Gastroesophageal sphincter (tissue), 4 donors: ENCODE data around the gene CCDC106. TPM values are rescaled to one million over a fixed set of nuclear protein-coding genes. Genes with fewer than 3 reads are reported as not detected.

Experiments used
- ATAC-seq: fragments of 150-250 bp; one replicate; pipeline ENCODE4 v1.9.1; 2016; ENCODE audit warnings: mild to moderate bottlenecking, moderate library complexity
- H3K27ac ChIP-seq, 4 donors: fragments of 200-600 bp; sonication (generic) in 3 of 4; 1 replicate in 3 of 4; 2 replicates in 1 of 4; pipeline ENCODE4 v1.5.1; 2016 to 2019
- H3K27me3 ChIP-seq: fragments of 200-600 bp; sonication (generic); one replicate; pipeline ENCODE4 v1.5.1; 2019
- H3K36me3 ChIP-seq, 2 donors: fragments of 200-600 bp; sonication (generic); one replicate each; pipeline ENCODE4 v1.5.1; 2019; ENCODE audit warnings: control low read depth in 1 of 2
- H3K4me1 ChIP-seq, 3 donors: fragments of 200-600 bp; sonication (generic); 1 replicate in 2 of 3; 2 replicates in 1 of 3; pipeline ENCODE4 v1.5.1; 2016 to 2019; ENCODE audit warnings: control low read depth in 2 of 3
- H3K4me3 ChIP-seq, 2 donors: fragments of 200-600 bp; sonication (generic); one replicate each; pipeline ENCODE4 v1.5.1; 2019; ENCODE audit warnings: mild to moderate bottlenecking in 1 of 2, moderate library complexity in 1 of 2
- H3K9me3 ChIP-seq, 3 donors: fragments of 200-600 bp; sonication (generic); one replicate each; pipeline ENCODE4 v1.5.1; 2017 to 2019; ENCODE audit warnings: control low read depth in 2 of 3
- CTCF ChIP-seq, 4 experiments: fragments of 200-600 bp in 2 of 4; fragments of 450-650 bp in 2 of 4; sonication (generic) in 1 of 4; IDR thresholded peaks; one replicate each; pipeline ENCODE4 v1.5.1; 2017 to 2019; ENCODE audit warnings: antibody characterized with exemption in 4 of 4, mild to moderate bottlenecking in 2 of 4, moderate library complexity in 2 of 4
- EP300 ChIP-seq: sonication (generic); formaldehyde crosslinking; IDR thresholded peaks from one replicate; pipeline ENCODE4 v1.6.1; 2017; ENCODE audit warnings: antibody characterized with exemption, mild to moderate bottlenecking
- POLR2A ChIP-seq, 2 donors: fragments of 450-650 bp; IDR thresholded peaks; one replicate each; pipeline ENCODE4 v1.6.1; 2017; ENCODE audit warnings: antibody characterized with exemption in 2 of 2, mild to moderate bottlenecking in 2 of 2, moderate library complexity in 1 of 2
- POLR2AphosphoS5 ChIP-seq: sonication (generic); formaldehyde crosslinking; IDR thresholded peaks from one replicate; pipeline ENCODE4 v1.6.1; 2017; ENCODE audit warnings: antibody characterized with exemption
- WGBS, 2 donors: methylation state at CpG; one replicate each; pipeline ENCODE4 v1.1.5; 2018; ENCODE audit warnings: low coverage in 1 of 2; 5-methylcytosine and 5-hydroxymethylcytosine counted together
- total RNA-seq, 4 donors: library from RNA; depleted of rRNA; stranded (reverse); fragments of >200 nt; gene quantifications; one replicate each; pipeline ENCODE4 v1.1.0, GENCODE V29; 2016

Gene CCDC106
- total RNA-seq, 4 donors from 2014 or later = 11.4 to 28.5 (median 15.5) TPM

- H3K27me3 ChIP-seq = no peaks in the 10 kb centered on the region
- peak overlapping the region in 3 of 4 donors; percentile 94 to 97 (median 96) for H3K27ac ChIP-seq
- H3K4me1 ChIP-seq = peaks cover 0 to 56% (median 21%) of the 10 kb centered on the region in 3 donors
- H3K4me3 ChIP-seq = peak overlapping the region in 1 of 2 donors; percentile 81
- ATAC-seq = no peak
- TF ChIP-seq EP300 = no peak
- H3K9me3 ChIP-seq = no peaks in the 10 kb centered on the region
- WGBS, 2 donors = 56 to 64% methylated on average over 7 to 8 of the region's 9 CpGs
- peaks cover 0 to 32% of the 10 kb centered on the region in 2 donors for H3K36me3 ChIP-seq
These were observed 41.2 kb upstream of the CCDC106 start for GRCh38 chr19:55606817-55607216.

- Histone ChIP-seq H3K4me1 (peaks cover 0 to 60% (median 21%) of the 10 kb centered on the region in 3 donors), H3K4me3 (no peak overlapping the region), H3K36me3 (peaks cover 0 to 35% of the 10 kb centered on the region in 2 donors), H3K9me3 (no peaks in the 10 kb centered on the region), H3K27ac (no peak overlapping the region), H3K27me3 (no peaks in the 10 kb centered on the region)
- ATAC-seq = no peak
- TF ChIP-seq EP300 (no peak), POLR2A (IDR thresholded peaks at IDR 0.05) (no peak), POLR2AphosphoS5 (no peak), CTCF (IDR thresholded peaks at IDR 0.05) (no peak)
- 87 to 92% methylated on average over 4 to 5 of the region's 5 CpGs for WGBS, 2 donors
These were observed 38.7 kb upstream of the CCDC106 start for GRCh38 chr19:55609326-55609725.

GRCh38 chr19:55611300-55611982, 36.6 kb upstream of the CCDC106 start:
- Histone ChIP-seq H3K4me3 (no peak overlapping the region), H3K27ac (peak overlapping the region in 1 of 4 donors; percentile 35), H3K4me1 (peaks cover 0 to 45% (median 12%) of the 10 kb centered on the region in 3 donors), H3K9me3 (no peaks in the 10 kb centered on the region), H3K36me3 (peaks cover 0 to 56% of the 10 kb centered on the region in 2 donors), H3K27me3 (no peaks in the 10 kb centered on the region)
- no peak for TF ChIP-seq EP300
- no peak for TF ChIP-seq POLR2A (IDR thresholded peaks at IDR 0.05)
- no peak for TF ChIP-seq POLR2AphosphoS5
- TF ChIP-seq CTCF (IDR thresholded peaks at IDR 0.05) = no peak
- no peak for ATAC-seq
- 70 to 90% methylated on average over 2 of the region's 15 CpGs for WGBS, 2 donors

GRCh38 chr19:55611983-55612645, 35.9 kb upstream of the CCDC106 start:
- ATAC-seq = no peak
- Histone ChIP-seq H3K4me1 (peaks cover 0 to 38% (median 5%) of the 10 kb centered on the region in 3 donors), H3K27ac (peak overlapping the region in 1 of 4 donors; percentile 35), H3K4me3 (no peak overlapping the region), H3K36me3 (peaks cover 0 to 63% of the 10 kb centered on the region in 2 donors), H3K27me3 (no peaks in the 10 kb centered on the region), H3K9me3 (no peaks in the 10 kb centered on the region)
- no peak for TF ChIP-seq EP300
- TF ChIP-seq CTCF (IDR thresholded peaks at IDR 0.05) = no peak
- no peak for TF ChIP-seq POLR2AphosphoS5
- TF ChIP-seq POLR2A (IDR thresholded peaks at IDR 0.05) = no peak
- 67 to 86% methylated on average over 1 to 2 of the region's 3 CpGs for WGBS, 2 donors

- 85 to 96% methylated on average over 4 to 13 of the region's 27 CpGs for WGBS, 2 donors
- Histone ChIP-seq H3K4me3 (no peak overlapping the region), H3K27ac (no peak overlapping the region), H3K27me3 (no peaks in the 10 kb centered on the region), H3K36me3 (peaks cover 0 to 74% of the 10 kb centered on the region in 2 donors), H3K9me3 (no peaks in the 10 kb centered on the region), H3K4me1 (peaks cover 0 to 27% (median 5%) of the 10 kb centered on the region in 3 donors)
- TF ChIP-seq EP300 (no peak), CTCF (IDR thresholded peaks at IDR 0.05) (no peak), POLR2AphosphoS5 (no peak), POLR2A (IDR thresholded peaks at IDR 0.05) (no peak)
- no peak for ATAC-seq
These were observed 34.6 kb upstream of the CCDC106 start for GRCh38 chr19:55613396-55613795.
